Measurements from ENCODE around the gene RPS6KA4. TPM values are rescaled to one million over a fixed set of nuclear protein-coding genes. Genes with fewer than 3 reads are reported as not detected.

The RPS6KA4 gene
- total and polyA plus RNA-seq, 2 of the 13 experiments (the other 11 are each of a cell fraction or from before 2014, with no cell fraction given): 8.9 to 14.2 TPM

DNA sequence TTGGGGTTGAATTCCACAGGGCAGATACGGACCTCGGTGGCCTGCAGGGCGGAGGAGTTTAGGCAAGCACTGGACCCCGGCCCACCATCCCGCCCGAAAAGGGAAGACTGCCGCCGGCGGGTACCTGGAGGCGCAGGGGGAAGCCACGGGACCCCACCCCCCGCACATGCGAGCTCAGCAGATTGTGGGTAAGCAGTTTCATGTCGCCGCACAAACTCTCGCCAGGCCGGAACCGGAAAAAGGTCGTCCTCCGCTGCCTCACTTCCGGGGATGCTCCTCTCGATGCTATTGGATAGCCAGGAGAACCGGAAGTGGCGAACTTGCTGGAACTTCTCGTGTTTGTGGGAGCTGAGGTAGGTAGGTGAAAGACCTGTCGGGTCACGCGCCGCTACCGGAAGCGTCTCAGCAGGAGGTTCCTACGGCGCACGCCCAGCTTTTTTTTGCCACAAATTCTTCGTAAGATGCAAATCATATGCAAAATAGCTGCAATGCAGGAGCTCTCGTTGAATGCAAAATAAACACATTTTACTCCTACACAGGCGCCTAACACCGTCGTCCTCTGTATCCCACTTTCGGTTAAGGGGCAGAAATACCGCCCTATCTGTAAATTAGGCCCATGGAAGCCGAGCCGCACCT, 41.5 kb upstream of the RPS6KA4 start, which contains the start of gene TRMT112 (continued):
- TF ChIP-seq, protein P1, sequence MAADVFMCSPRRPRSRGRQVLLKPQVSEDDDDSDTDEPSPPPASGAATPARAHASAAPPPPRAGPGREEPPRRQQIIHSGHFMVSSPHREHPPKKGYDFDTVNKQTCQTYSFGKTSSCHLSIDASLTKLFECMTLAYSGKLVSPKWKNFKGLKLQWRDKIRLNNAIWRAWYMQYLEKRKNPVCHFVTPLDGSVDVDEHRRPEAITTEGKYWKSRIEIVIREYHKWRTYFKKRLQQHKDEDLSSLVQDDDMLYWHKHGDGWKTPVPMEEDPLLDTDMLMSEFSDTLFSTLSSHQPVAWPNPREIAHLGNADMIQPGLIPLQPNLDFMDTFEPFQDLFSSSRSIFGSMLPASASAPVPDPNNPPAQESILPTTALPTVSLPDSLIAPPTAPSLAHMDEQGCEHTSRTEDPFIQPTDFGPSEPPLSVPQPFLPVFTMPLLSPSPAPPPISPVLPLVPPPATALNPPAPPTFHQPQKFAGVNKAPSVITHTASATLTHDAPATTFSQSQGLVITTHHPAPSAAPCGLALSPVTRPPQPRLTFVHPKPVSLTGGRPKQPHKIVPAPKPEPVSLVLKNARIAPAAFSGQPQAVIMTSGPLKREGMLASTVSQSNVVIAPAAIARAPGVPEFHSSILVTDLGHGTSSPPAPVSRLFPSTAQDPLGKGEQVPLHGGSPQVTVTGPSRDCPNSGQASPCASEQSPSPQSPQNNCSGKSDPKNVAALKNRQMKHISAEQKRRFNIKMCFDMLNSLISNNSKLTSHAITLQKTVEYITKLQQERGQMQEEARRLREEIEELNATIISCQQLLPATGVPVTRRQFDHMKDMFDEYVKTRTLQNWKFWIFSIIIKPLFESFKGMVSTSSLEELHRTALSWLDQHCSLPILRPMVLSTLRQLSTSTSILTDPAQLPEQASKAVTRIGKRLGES (CRISPR knock-in tag; IDR thresholded peaks at IDR 0.05; ENCODE audit: borderline replicate concordance): no peak
- TF ChIP-seq, protein P2, sequence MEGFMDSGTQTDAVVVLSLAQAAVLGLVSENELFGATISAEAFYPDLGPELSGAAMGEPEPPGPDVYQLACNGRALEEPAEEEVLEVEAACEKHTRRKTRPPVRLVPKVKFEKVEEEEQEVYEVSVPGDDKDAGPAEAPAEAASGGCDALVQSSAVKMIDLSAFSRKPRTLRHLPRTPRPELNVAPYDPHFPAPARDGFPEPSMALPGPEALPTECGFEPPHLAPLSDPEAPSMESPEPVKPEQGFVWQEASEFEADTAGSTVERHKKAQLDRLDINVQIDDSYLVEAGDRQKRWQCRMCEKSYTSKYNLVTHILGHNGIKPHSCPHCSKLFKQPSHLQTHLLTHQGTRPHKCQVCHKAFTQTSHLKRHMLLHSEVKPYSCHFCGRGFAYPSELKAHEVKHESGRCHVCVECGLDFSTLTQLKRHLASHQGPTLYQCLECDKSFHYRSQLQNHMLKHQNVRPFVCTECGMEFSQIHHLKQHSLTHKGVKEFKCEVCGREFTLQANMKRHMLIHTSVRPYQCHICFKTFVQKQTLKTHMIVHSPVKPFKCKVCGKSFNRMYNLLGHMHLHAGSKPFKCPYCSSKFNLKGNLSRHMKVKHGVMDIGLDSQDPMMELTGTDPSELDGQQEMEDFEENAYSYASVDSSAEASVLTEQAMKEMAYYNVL (CRISPR knock-in tag; IDR thresholded peaks at IDR 0.05; ENCODE audit: borderline replicate concordance): no peak; the same call in 1 of the 2 replicates
- TF ChIP-seq ZNF790 (CRISPR knock-in tag; IDR thresholded peaks at IDR 0.05; ENCODE audit: borderline replicate concordance) (no peak), FIP1L1 (IDR thresholded peaks at IDR 0.05; ENCODE audit: borderline replicate concordance, insufficient read depth, low read depth, low read length) (no peak), HOXA9 (CRISPR knock-in tag; IDR thresholded peaks at IDR 0.05; ENCODE audit: borderline replicate concordance) (no peak), ZNF674 (CRISPR knock-in tag; IDR thresholded peaks at IDR 0.05; ENCODE audit: low read depth) (0 out of 2 replicates have a peak, but pooled peaks have one; percentile 19), MIER2 (CRISPR knock-in tag; IDR thresholded peaks at IDR 0.05) (no peak), ZNF44 (CRISPR knock-in tag; IDR thresholded peaks at IDR 0.05) (peak; percentile 95), CHD2 (IDR thresholded peaks at IDR 0.05; ENCODE audit: low read depth, low read length) (no peak), TCF7 (IDR thresholded peaks at IDR 0.05; ENCODE audit: low read depth) (no peak; the same call in 1 of the 2 replicates), ZC3H13 (CRISPR knock-in tag; IDR thresholded peaks at IDR 0.05) (no peak), KDM4B (CRISPR knock-in tag; IDR thresholded peaks at IDR 0.05) (no peak)
- TF ChIP-seq, protein P3, sequence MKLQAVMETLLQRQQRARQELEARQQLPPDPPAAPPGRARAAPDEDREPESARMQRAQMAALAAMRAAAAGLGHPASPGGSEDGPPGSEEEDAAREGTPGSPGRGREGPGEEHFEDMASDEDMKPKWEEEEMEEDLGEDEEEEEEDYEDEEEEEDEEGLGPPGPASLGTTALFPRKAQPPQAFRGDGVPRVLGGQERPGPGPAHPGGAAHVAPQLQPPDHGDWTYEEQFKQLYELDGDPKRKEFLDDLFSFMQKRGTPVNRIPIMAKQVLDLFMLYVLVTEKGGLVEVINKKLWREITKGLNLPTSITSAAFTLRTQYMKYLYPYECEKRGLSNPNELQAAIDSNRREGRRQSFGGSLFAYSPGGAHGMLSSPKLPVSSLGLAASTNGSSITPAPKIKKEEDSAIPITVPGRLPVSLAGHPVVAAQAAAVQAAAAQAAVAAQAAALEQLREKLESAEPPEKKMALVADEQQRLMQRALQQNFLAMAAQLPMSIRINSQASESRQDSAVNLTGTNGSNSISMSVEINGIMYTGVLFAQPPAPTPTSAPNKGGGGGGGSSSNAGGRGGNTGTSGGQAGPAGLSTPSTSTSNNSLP (IDR thresholded peaks at IDR 0.05; ENCODE audit: low read depth, low read length): no peak
- TF ChIP-seq, protein P4, sequence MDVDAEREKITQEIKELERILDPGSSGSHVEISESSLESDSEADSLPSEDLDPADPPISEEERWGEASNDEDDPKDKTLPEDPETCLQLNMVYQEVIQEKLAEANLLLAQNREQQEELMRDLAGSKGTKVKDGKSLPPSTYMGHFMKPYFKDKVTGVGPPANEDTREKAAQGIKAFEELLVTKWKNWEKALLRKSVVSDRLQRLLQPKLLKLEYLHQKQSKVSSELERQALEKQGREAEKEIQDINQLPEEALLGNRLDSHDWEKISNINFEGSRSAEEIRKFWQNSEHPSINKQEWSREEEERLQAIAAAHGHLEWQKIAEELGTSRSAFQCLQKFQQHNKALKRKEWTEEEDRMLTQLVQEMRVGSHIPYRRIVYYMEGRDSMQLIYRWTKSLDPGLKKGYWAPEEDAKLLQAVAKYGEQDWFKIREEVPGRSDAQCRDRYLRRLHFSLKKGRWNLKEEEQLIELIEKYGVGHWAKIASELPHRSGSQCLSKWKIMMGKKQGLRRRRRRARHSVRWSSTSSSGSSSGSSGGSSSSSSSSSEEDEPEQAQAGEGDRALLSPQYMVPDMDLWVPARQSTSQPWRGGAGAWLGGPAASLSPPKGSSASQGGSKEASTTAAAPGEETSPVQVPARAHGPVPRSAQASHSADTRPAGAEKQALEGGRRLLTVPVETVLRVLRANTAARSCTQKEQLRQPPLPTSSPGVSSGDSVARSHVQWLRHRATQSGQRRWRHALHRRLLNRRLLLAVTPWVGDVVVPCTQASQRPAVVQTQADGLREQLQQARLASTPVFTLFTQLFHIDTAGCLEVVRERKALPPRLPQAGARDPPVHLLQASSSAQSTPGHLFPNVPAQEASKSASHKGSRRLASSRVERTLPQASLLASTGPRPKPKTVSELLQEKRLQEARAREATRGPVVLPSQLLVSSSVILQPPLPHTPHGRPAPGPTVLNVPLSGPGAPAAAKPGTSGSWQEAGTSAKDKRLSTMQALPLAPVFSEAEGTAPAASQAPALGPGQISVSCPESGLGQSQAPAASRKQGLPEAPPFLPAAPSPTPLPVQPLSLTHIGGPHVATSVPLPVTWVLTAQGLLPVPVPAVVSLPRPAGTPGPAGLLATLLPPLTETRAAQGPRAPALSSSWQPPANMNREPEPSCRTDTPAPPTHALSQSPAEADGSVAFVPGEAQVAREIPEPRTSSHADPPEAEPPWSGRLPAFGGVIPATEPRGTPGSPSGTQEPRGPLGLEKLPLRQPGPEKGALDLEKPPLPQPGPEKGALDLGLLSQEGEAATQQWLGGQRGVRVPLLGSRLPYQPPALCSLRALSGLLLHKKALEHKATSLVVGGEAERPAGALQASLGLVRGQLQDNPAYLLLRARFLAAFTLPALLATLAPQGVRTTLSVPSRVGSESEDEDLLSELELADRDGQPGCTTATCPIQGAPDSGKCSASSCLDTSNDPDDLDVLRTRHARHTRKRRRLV (CRISPR knock-in tag; IDR thresholded peaks at IDR 0.05): peak; percentile 100
- TF ChIP-seq, protein P5, sequence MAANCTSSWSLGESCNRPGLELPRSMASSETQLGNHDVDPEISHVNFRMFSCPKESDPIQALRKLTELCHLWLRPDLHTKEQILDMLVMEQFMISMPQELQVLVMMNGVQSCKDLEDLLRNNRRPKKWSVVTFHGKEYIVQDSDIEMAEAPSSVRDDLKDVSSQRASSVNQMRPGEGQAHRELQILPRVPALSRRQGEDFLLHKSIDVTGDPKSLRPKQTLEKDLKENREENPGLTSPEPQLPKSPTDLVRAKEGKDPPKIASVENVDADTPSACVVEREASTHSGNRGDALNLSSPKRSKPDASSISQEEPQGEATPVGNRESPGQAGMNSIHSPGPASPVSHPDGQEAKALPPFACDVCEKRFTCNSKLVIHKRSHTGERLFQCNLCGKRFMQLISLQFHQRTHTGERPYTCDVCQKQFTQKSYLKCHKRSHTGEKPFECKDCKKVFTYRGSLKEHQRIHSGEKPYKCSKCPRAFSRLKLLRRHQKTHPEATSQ (CRISPR knock-in tag; IDR thresholded peaks at IDR 0.05; ENCODE audit: borderline replicate concordance): no peak
